Activated T-helper 1 cell treated with anti-CD3 and anti-CD28 coated beads, Interleukin-12 subunit alpha, Interleukin-12 subunit beta, Interleukin-2, Interleukin-4 antibody, amounts not matched to agents 30 ng/mL and 10 ng/mL and 1 ng/mL, durations not matched to agents 14 hours and 24 hours and 36 hours (primary cell): ENCODE data around the gene MACO1. TPM values are rescaled to one million over a fixed set of nuclear protein-coding genes. Genes with fewer than 3 reads are reported as not detected.
A peak's percentile ranks its signal among the peaks of the same experiment; 100 is the strongest.
"Not testable (repeated sequence)": the region's sequence is repeated elsewhere in the genome, so short reads cannot be mapped to it uniquely, and the experiment has no call there.

Experiments used
- DNase-seq: peaks from one replicate; pipeline ENCODE4 v3.0.0; 2021; ENCODE audit warnings: low spot score
- H3K27ac Mint-ChIP-seq: one replicate; pipeline ENCODE4 v1.8.0; 2021; ENCODE audit warnings: mild to moderate bottlenecking, mixed read lengths
- H3K27me3 Mint-ChIP-seq: one replicate; pipeline ENCODE4 v1.8.0; 2022; ENCODE audit warnings: mild to moderate bottlenecking, moderate library complexity, mixed read lengths; ENCODE audit not compliant: insufficient read depth
- H3K36me3 Mint-ChIP-seq: one replicate; pipeline ENCODE4 v1.8.0; 2021; ENCODE audit warnings: low read depth, mixed read lengths
- H3K4me1 Mint-ChIP-seq: one replicate; pipeline ENCODE4 v1.8.0; 2021; ENCODE audit warnings: low read depth, mixed read lengths
- H3K4me3 Mint-ChIP-seq: one replicate; pipeline ENCODE4 v1.8.0; 2021; ENCODE audit warnings: mild to moderate bottlenecking, moderate library complexity, mixed read lengths
- H3K9me3 Mint-ChIP-seq: one replicate; pipeline ENCODE4 v1.8.0; 2021; ENCODE audit warnings: mixed read lengths
- intact Hi-C: fragments of 100-400 bp; cut with micrococcal nuclease; formaldehyde crosslinking; loops from one replicate; pipeline ENCODE4 v1.15.1; 2024
- total RNA-seq: library from RNA; stranded (reverse); gene quantifications from 2 replicates; pipeline ENCODE4 v1.2.3, GENCODE V29; 2022

Gene MACO1
- total RNA-seq, 1 donor from 2014 or later: 14.3 TPM

DNA sequence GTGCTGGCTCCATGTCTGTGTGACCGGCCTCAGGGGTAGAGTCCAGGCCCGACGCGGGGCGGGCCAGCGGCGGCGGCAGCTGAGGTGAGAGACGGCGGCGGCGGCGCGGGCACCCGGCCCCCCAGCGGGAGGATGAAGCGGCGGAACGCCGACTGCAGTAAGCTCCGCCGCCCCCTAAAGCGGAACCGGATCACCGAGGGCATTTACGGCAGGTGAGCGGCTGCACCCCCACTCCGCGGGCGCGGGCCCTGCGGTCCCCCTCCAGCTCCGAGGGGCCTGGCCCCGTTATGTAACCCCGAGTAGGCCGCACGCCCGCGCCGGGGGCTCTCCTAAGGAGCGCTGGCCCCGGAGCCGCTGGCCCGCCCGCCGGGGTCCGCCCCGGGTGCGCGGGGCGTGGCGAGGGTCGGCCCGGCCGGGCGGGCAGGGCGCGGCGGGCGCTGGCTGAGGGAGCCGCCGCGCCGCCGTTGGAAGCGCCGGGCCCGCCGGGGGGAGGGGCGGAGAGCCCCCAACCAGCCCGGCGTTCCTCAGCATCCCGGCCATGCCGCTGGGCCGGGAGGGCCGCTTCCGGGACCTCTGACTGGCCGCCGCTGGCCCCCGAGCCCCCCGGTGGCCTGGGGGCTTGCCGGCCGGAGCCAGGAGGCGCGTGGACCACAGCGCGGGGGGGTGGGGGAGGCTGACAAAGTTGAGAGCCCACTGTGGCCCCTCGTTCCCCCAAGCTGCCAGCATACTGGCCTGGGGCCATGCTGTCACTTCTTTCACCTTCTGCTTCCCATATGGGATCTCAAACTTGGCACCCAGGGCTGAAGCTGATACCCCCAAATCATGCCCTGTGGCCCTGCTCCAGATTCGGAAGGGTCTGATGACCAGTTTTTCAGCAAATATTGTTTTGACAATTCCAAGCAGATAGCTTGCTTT, 527 bp downstream of the MACO1 start:
- Mint-ChIP-seq H3K27ac (peak overlapping the region; percentile 61), H3K36me3 (peaks cover 5% of the 10 kb centered on the region), H3K4me1 (peaks cover 52% of the 10 kb centered on the region), H3K27me3 (peaks cover 3% of the 10 kb centered on the region), H3K9me3 (no peaks in the 10 kb centered on the region), H3K4me3 (peak overlapping the region; percentile 97)
- intact Hi-C loops: loop anchor here (1.0 to 5.0 kb wide), 6 partner anchors 16 to 389 kb away; partner anchors contain the start of genes MAN1C1, RSRP1 and TMEM50A
- no peak for DNase-seq

DNA sequence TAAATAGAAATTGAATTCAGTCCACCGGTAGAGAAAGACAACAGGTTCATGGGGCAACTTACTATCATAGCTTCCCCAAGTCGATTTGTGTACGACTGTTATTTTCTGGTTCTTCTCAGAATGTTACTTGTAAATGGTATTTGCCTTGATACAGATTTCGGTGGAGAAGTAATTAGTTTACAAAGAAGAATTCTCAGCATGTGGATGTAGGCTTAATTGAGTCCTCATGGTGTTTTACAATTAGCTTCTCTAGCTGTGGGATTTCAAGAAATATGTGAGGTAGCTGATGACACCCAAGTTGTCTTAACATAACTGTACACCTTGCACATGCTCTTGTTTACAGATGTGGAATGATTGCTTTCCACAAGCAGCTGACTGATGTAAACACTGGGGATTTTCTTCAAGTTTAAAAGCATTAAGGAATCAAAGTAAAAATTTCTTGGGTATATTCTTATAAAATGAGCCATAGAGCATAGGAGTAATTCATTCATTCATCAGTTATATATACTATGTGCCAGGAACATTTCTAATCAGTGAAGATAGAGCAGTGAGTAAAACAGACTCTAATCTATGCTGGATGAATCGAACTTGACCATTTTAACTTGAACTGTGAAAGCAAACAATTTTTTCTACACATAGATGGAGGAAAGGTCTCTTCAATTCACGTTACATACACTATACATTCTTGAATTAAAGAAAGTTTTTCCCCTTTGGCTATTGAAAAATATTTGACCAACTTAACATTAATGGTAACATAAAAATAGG, 1.4 kb downstream of the MACO1 start:
- Mint-ChIP-seq H3K4me3 (peak overlapping the region; percentile 89), H3K9me3 (no peaks in the 10 kb centered on the region), H3K36me3 (peaks cover 5% of the 10 kb centered on the region), H3K27me3 (peaks cover 3% of the 10 kb centered on the region), H3K4me1 (peaks cover 60% of the 10 kb centered on the region), H3K27ac (peak overlapping the region; percentile 61)
- intact Hi-C loops: loop anchor here (2.0 to 5.0 kb wide), 2 partner anchors 93 to 185 kb away; partner anchors contain the start of genes MAN1C1 and TMEM50A
- DNase-seq: no peak

DNA sequence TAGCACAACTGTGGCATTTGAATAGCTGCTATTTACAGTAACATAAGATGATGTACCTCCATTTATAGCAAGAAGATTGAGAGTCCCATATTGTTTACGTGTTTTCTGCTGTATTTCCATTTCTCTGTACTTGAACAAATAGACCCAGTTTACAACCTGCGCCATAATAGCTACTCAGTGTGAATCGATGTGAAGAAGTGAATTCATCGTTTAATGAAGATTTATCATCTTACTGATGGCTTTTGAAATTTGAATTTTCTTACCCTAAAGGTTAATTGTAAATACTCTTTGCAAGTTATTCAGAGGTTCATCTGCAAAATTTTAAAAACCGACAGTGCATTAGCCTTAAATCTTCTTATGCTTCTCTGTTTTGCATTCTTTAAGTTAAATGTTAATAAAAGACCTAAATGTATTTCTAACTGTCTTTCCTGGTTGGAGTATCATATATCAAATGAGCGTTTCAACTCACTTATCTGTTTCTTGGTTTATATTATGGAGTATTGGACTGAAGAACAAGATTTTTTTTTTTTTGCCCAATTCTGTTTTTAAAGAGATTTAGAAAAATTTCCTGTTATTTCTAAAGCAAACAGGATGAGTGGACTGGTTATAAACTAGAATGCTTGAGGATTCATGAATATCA, 2.2 kb downstream of the MACO1 start:
- Mint-ChIP-seq H3K27me3 (peaks cover 3% of the 10 kb centered on the region), H3K27ac (no peak overlapping the region)
- intact Hi-C loops: loop anchor here (5.0 kb wide), 1 partner anchor 184 kb away; the partner anchor contains the start of gene MAN1C1

DNA sequence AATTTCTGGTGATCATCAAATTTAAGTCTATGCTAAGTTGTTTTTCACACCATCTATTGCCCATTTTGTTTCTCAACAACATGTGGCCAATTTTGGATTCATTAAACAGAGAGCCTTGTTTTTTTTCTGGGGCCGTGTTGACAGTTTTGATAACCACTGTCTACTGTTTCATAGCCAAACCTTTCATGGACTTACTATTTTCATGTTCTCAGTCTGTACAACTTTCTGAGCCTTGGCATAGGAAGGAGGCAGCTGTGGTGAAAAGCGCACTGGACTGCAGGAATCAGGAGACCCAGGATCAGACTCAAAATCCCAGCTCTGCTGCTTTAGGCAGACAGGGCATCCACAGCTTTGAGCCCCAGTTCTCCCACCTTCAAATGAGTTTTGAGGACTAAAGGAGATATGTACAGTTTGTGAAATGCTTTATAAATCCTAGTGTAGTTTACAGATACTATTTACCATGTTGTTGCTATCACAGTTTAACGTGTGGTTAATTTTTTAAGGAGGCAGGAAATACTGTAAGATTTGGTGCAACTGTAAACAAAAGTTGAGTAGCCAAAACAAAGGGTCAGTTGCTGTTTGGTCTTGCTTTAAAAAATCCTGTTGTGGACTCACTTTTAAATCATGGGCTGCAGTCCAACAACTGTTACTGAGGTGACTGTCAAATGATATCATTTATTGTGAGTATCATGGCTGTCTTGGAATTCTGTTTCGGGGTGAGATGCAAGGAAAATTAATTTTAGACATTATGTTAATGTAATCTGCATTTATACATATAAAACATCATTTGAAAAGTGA, 2.9 kb downstream of the MACO1 start:
- Mint-ChIP-seq H3K27me3 (peaks cover 3% of the 10 kb centered on the region), H3K36me3 (peaks cover 9% of the 10 kb centered on the region), H3K4me1 (peaks cover 60% of the 10 kb centered on the region), H3K4me3 (no peak overlapping the region), H3K27ac (no peak overlapping the region), H3K9me3 (no peaks in the 10 kb centered on the region)
- intact Hi-C loops: loop anchor here (5.0 kb wide), 1 partner anchor 184 kb away; the partner anchor contains the start of gene MAN1C1
- DNase-seq: no peak

More for the DNA sequence above, 2.2 kb downstream of the MACO1 start:
- H3K4me1 Mint-ChIP-seq: peaks cover 60% of the 10 kb centered on the region
- H3K36me3 Mint-ChIP-seq: peaks cover 9% of the 10 kb centered on the region
- no peaks in the 10 kb centered on the region for H3K9me3 Mint-ChIP-seq
- H3K4me3 Mint-ChIP-seq: peak overlapping the region; percentile 89
- DNase-seq: no peak

DNA sequence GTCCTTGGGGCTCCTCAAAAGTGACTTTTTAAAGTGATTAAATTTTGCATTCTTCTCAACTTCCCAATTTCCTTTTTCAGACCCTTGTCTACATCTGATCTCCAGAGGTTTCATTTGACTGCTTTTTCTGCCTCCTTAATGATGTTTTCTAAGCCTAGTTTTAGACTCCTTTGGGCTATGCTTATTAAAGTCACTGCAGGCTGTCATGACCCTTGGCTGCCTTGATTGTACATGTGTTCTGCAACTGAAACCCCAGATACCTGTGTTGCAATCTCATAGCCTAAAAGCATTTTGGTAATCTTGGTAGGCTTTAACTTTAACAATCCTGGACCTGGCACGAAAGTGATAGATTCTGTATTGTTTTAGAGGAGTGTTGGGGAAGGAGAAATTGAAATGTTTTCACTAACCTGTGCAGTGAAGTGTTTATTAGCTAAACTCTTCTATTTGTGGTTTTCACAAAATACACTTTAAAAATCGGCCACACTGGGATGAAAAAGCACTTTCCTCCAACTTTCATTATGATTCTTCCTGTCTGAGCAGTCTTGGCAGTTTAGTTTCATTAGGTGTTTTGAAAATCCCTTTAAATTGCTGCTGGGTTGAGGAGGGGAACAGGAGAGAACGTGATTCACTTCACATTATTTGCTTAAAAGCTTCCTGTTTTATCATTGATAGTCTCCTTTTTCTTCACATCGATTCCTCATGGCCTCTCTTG, 4.9 kb downstream of the MACO1 start:
- no peaks in the 10 kb centered on the region for H3K27me3 Mint-ChIP-seq
- peaks cover 54% of the 10 kb centered on the region for H3K4me1 Mint-ChIP-seq
- intact Hi-C loops: loop anchor here (1.0 kb wide), 1 partner anchor 12 kb away; no protein-coding TSS in a partner anchor
- H3K9me3 Mint-ChIP-seq: no peaks in the 10 kb centered on the region
- H3K36me3 Mint-ChIP-seq: peaks cover 9% of the 10 kb centered on the region
- H3K4me3 Mint-ChIP-seq: peak overlapping the region; percentile 16
- H3K27ac Mint-ChIP-seq: peak overlapping the region; percentile 37
- DNase-seq: no peak

DNA sequence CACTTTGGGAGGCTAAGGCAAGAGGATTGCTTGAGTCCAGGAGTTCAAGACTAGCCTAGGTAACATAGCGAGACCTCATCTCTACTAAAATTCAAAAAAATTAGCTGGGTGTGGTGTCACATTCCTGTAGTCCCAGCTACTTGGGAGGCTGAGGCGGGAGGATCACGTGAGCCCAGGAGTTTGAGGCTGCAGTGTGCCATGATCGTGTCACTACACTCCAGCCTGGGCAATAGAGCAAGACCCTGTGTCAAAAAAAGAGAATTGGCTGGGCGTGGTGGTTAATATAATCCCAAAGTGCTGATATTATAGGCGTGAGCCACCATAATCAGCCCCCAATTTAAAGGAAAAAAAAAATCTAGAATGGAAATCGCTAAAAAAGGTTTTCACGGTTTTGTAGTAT, 7.0 kb downstream of the MACO1 start:
- no peak for DNase-seq
- Mint-ChIP-seq H3K36me3 (peaks cover 11% of the 10 kb centered on the region), H3K9me3 (no peaks in the 10 kb centered on the region), H3K27me3 (no peaks in the 10 kb centered on the region), H3K4me3 (no peak overlapping the region), H3K4me1 (peaks cover 56% of the 10 kb centered on the region), H3K27ac (no peak overlapping the region)
- intact Hi-C loops: no loop called here

DNA sequence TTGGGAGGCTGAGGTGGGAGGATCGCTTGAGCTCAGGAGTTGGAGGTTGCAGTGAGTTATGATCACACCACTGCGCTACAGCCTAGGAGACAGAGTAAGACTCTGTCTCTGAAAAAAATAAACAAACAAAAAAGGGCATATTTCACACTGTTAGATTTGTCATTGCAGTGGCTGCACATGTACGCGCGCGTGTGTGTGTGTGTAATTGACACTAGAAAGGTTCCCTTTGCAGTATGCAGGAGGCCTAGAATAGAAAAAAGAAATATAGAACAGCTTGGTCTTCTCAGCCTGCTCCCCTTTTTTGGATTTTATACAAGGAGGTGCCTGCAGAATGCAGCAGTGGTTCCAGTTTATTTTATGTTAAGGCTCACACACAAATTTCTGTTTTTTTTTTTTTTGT, 8.6 kb downstream of the MACO1 start:
- no peaks in the 10 kb centered on the region for H3K9me3 Mint-ChIP-seq
- DNase-seq: no peak
- H3K27me3 Mint-ChIP-seq: peaks cover 2% of the 10 kb centered on the region
- intact Hi-C loops: no loop called here
- H3K4me3 Mint-ChIP-seq: no peak overlapping the region
- peaks cover 12% of the 10 kb centered on the region for H3K36me3 Mint-ChIP-seq
- H3K27ac Mint-ChIP-seq: no peak overlapping the region
- peaks cover 47% of the 10 kb centered on the region for H3K4me1 Mint-ChIP-seq

DNA sequence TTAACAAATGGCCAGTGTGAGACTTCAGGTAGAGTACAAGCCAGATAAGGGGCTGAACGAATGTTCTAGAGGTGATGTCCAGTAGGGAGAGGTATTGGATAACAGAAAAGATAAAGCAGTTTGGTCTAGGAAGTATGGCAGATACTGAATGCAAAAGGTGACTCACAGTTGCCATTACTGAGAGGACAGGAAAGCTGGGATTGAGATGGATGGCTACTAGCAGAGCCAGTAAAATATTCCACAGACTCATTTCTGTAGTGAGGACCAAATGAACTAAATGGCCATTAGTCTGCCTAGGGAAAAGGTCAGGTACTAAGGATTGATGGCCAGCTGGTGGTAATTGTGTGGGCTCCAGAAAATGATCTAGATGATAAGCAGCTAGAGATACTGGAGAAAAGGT, 11.5 kb downstream of the MACO1 start:
- H3K27me3 Mint-ChIP-seq: peaks cover 2% of the 10 kb centered on the region

DNA sequence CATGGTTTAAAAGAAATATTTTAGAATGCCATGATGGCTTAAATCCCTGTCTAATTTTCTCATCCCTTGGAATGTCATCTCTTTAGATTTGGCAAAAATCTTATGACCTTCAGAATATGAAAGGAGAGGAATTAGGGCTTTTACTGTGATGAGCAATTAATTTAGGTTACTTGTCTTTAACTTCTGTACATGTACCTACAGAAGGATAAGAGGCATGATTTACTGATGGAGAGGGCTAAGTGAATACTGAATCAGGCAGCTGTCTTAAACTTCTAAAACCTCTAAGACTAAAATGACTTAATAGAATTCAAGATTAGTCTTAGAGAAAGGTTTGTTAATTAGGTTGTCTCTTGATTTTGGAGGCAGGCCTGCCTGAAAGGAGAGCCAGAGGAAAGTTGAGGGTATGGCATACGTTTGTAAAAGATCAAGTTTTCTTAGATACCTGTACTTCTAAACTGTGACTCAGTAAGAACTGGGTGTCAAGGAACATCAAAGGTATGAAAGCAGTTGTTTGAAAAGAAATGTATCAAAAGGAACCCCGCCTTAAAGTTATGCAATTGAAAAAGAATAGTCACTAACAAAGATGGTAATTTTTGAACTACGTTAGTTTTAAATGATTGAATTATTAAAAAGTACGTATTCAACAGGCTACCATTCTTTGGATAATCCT, 12.5 kb downstream of the MACO1 start:
- Mint-ChIP-seq H3K4me3 (no peak overlapping the region), H3K27me3 (peaks cover 2% of the 10 kb centered on the region), H3K9me3 (no peaks in the 10 kb centered on the region), H3K27ac (no peak overlapping the region), H3K36me3 (peaks cover 19% of the 10 kb centered on the region), H3K4me1 (peaks cover 43% of the 10 kb centered on the region)
- DNase-seq: no peak
- intact Hi-C loops: no loop called here

More for the DNA sequence above, 11.5 kb downstream of the MACO1 start:
- Mint-ChIP-seq H3K4me3 (no peak overlapping the region), H3K9me3 (no peaks in the 10 kb centered on the region), H3K27ac (no peak overlapping the region), H3K36me3 (peaks cover 17% of the 10 kb centered on the region), H3K4me1 (peaks cover 33% of the 10 kb centered on the region)
- intact Hi-C loops: no loop called here
- no peak for DNase-seq

DNA sequence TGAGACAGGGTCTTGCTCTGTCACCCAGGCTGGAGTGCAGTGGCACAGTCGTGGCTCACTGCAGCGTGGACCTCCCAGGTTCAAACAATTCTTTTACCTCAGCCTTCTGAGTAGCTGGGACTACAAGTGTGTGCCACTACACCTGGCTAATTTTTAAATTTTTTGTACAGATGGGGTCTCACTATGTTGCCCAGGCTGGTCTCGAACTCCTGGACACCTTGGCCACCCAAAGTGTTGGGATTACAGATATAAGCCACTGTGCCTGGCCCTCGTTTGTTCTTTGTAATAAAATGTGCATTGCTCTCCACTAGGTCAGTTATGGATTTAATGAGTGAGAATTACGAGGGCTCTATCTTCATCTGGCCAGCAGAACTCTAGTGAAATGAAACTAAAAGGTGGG, 13.9 kb downstream of the MACO1 start:
- intact Hi-C loops, H3K27me3 Mint-ChIP-seq, H3K4me3 Mint-ChIP-seq, H3K9me3 Mint-ChIP-seq, H3K27ac Mint-ChIP-seq, DNase-seq: not testable (repeated sequence)
- peaks cover 21% of the 10 kb centered on the region for H3K36me3 Mint-ChIP-seq
- peaks cover 43% of the 10 kb centered on the region for H3K4me1 Mint-ChIP-seq

DNA sequence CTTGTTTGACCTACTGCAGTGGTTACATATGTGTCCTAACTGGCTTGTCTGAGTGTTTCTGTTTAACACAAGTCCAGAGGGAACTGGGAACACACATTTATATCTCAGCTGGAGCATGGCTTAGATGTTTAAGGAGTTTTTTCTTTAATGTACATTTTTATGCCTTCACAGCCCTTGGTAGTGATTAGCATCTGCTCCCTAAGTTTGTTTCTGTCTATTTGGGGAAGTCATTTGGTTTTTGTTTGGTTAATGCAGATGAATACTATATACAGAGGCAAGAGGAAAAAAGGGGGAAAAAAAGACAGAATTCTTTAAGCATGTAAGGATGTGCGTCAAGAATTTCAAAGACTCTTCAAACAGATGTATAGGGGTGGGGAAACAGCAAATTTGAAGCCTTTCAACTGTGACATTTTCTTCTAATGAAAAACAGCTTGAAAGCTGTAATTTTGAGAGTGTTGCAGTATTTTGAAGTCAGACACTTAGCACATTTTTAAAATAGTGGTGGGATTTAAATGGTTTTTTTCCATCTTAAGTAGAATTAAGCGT, 15.4 kb downstream of the MACO1 start:
- DNase-seq: no peak
- Mint-ChIP-seq H3K4me3 (no peak overlapping the region), H3K9me3 (no peaks in the 10 kb centered on the region), H3K27ac (no peak overlapping the region), H3K27me3 (peaks cover 2% of the 10 kb centered on the region), H3K4me1 (peaks cover 43% of the 10 kb centered on the region), H3K36me3 (peaks cover 26% of the 10 kb centered on the region)
- intact Hi-C loops: loop anchor here (2.0 kb wide), 1 partner anchor 21 kb away; no protein-coding TSS in a partner anchor
